Endodermal cell (in vitro differentiated cells): ENCODE measurements around the gene FOXK2. TPM values are rescaled to one million over a fixed set of nuclear protein-coding genes. Genes with fewer than 3 reads are reported as not detected.

ENCODE experiments used
- DNase-seq: peaks from one replicate; pipeline ENCODE4 v3.0.0-alpha.2; 2017
- H3K27ac ChIP-seq: 2 replicates; pipeline ENCODE4 v1.5.1; 2013; ENCODE audit warnings: mild to moderate bottlenecking, low read depth, low read length, moderate library complexity
- H3K27me3 ChIP-seq: 2 replicates; pipeline ENCODE4 v1.6.1; 2013; ENCODE audit warnings: mild to moderate bottlenecking, low read length, moderate library complexity; ENCODE audit not compliant: insufficient read depth, control insufficient read depth, poor library complexity, severe bottlenecking
- H3K36me3 ChIP-seq: 2 replicates; pipeline ENCODE4 v1.7.0; 2013; ENCODE audit warnings: mild to moderate bottlenecking, low read length, moderate library complexity; ENCODE audit not compliant: control insufficient read depth, insufficient read depth
- H3K4me1 ChIP-seq: one replicate; pipeline ENCODE4 v1.7.0; 2013; ENCODE audit warnings: low read length; ENCODE audit not compliant: control insufficient read depth, insufficient read depth
- H3K4me3 ChIP-seq: 2 replicates; pipeline ENCODE4 v1.5.1; 2013; ENCODE audit warnings: mild to moderate bottlenecking, low read length, moderate library complexity
- H3K9ac ChIP-seq: 2 replicates; pipeline ENCODE4 v1.6.1; 2013; ENCODE audit warnings: mild to moderate bottlenecking, low read length, moderate library complexity; ENCODE audit not compliant: poor library complexity, severe bottlenecking; ENCODE audit errors: extremely low read depth
- H3K9me3 ChIP-seq: 2 replicates; pipeline ENCODE4 v1.6.1; 2013; ENCODE audit warnings: mild to moderate bottlenecking, low read length, moderate library complexity; ENCODE audit not compliant: control insufficient read depth
- H3K27ac Mint-ChIP-seq: 2 replicates; pipeline ENCODE4 v1.8.0; 2020; ENCODE audit warnings: mixed read lengths
- H3K27me3 Mint-ChIP-seq: 2 replicates; pipeline ENCODE4 v1.8.0; 2021; ENCODE audit warnings: mild to moderate bottlenecking, mixed read lengths; ENCODE audit not compliant: insufficient read depth
- H3K36me3 Mint-ChIP-seq: 2 replicates; pipeline ENCODE4 v1.8.0; 2020; ENCODE audit warnings: low read depth, mixed read lengths
- H3K4me1 Mint-ChIP-seq: 2 replicates; pipeline ENCODE4 v1.8.0; 2020; ENCODE audit warnings: mixed read lengths
- H3K4me3 Mint-ChIP-seq: 2 replicates; pipeline ENCODE4 v1.8.0; 2020; ENCODE audit warnings: mild to moderate bottlenecking, moderate library complexity, mixed read lengths
- H3K9me3 Mint-ChIP-seq: 2 replicates; pipeline ENCODE4 v1.8.0; 2020; ENCODE audit warnings: mild to moderate bottlenecking, mixed read lengths
- CTCF ChIP-seq: fragments of 200-600 bp; sonication (generic); conservative IDR thresholded peaks from 2 replicates; pipeline ENCODE4 v1.5.0; 2021; ENCODE audit warnings: antibody characterized with exemption, mild to moderate bottlenecking
- WGBS, 2 experiments: methylation state at CpG; one replicate each; pipeline versions ENCODE4 v1.1.5 to v1.1.7; 2013; ENCODE audit warnings: missing lambda C conversion rate in 2 of 2, mixed read lengths in 1 of 2; ENCODE audit not compliant: insufficient coverage in 1 of 2, insufficient read length in 1 of 2; 5-methylcytosine and 5-hydroxymethylcytosine counted together
- total RNA-seq, 2 donors: library from RNA; stranded (reverse); fragmentation: NEBNext Ultra II Directional in 1 of 2; extraction: Animal tissue kit (Norgen Biotek cat#: 25700) in 1 of 2; gene quantifications; 2 replicates in 1 of 2; 3 replicates in 1 of 2; pipeline ENCODE4 v1.2.1, GENCODE V29; 2021

FOXK2 gene
- total RNA-seq, 2 donors from 2014 or later, result 67.2 to 68.1 TPM

GRCh38 chr17:82601447-82602000, 82.0 kb downstream of the FOXK2 start:
- peak overlapping the region; percentile 83 for H3K27ac Mint-ChIP-seq
- H3K9me3 Mint-ChIP-seq, result peaks cover 2% of the 10 kb centered on the region
- H3K9me3 ChIP-seq, result no peaks in the 10 kb centered on the region
- TF ChIP-seq CTCF, result no peak
- H3K9ac ChIP-seq, result no peak overlapping the region
- no peak overlapping the region for H3K4me3 Mint-ChIP-seq
- H3K4me3 ChIP-seq, result no peak overlapping the region
- H3K4me1 ChIP-seq, result no peaks in the 10 kb centered on the region
- H3K27me3 ChIP-seq, result no peaks in the 10 kb centered on the region
- peaks cover 81% of the 10 kb centered on the region for H3K36me3 ChIP-seq
- H3K36me3 Mint-ChIP-seq, result peaks cover 81% of the 10 kb centered on the region
- H3K27ac ChIP-seq, result no peak overlapping the region
- no peak for DNase-seq
- WGBS, 2 experiments, result 97% methylated on average over 17 to 24 of the region's 24 CpGs
- no peaks in the 10 kb centered on the region for H3K4me1 Mint-ChIP-seq
- H3K27me3 Mint-ChIP-seq, result no peaks in the 10 kb centered on the region

- no peak for DNase-seq
- Mint-ChIP-seq H3K9me3 (peaks cover 2% of the 10 kb centered on the region), H3K4me3 (no peak overlapping the region), H3K27ac (peak overlapping the region; percentile 83), H3K4me1 (no peaks in the 10 kb centered on the region), H3K36me3 (peaks cover 78% of the 10 kb centered on the region), H3K27me3 (no peaks in the 10 kb centered on the region)
- peaks cover 75% of the 10 kb centered on the region for H3K36me3 ChIP-seq
- H3K9ac ChIP-seq, result no peak overlapping the region
- H3K27ac ChIP-seq, result no peak overlapping the region
- H3K27me3 ChIP-seq, result no peaks in the 10 kb centered on the region
- H3K9me3 ChIP-seq, result no peaks in the 10 kb centered on the region
- WGBS, 2 experiments, result 88 to 92% methylated on average over 9 to 21 of the region's 21 CpGs
- TF ChIP-seq CTCF, result no peak
- no peaks in the 10 kb centered on the region for H3K4me1 ChIP-seq
- no peak overlapping the region for H3K4me3 ChIP-seq
These were observed 83.0 kb downstream of the FOXK2 start for GRCh38 chr17:82602487-82602886.

GRCh38 chr17:82602986-82603710, 83.6 kb downstream of the FOXK2 start:
- H3K36me3 Mint-ChIP-seq, result peaks cover 77% of the 10 kb centered on the region
- H3K4me1 Mint-ChIP-seq, result no peaks in the 10 kb centered on the region

More at GRCh38 chr17:82602986-82603710, 83.6 kb downstream of the FOXK2 start:
- 94 to 96% methylated on average over 20 of the region's 20 CpGs for WGBS, 2 experiments
- H3K4me3 Mint-ChIP-seq, result no peak overlapping the region
- H3K27me3 Mint-ChIP-seq, result no peaks in the 10 kb centered on the region
- peaks cover 2% of the 10 kb centered on the region for H3K9me3 Mint-ChIP-seq
- TF ChIP-seq CTCF, result no peak
- Histone ChIP-seq H3K9me3 (no peaks in the 10 kb centered on the region), H3K27ac (no peak overlapping the region), H3K27me3 (no peaks in the 10 kb centered on the region), H3K4me1 (no peaks in the 10 kb centered on the region), H3K9ac (no peak overlapping the region), H3K36me3 (peaks cover 74% of the 10 kb centered on the region), H3K4me3 (no peak overlapping the region)
- H3K27ac Mint-ChIP-seq, result peak overlapping the region; percentile 78
- DNase-seq, result no peak
